GM18858 (cell line): ENCODE results near the gene NINJ2.

ENCODE experiments used
- ATAC-seq: cut with Tn5 transposase; IDR thresholded peaks from one replicate; pipeline ENCODE4 v1.9.1; 2021; ENCODE audit not compliant: unreplicated experiment

The NINJ2 gene

GRCh38 chr12:617304-617915 is 45.8 kb downstream of the NINJ2 start:
- no peak for ATAC-seq

- ATAC-seq: no peak
Measured at GRCh38 chr12:615620-616019, 47.6 kb downstream of the NINJ2 start.

- ATAC-seq: no peak
Measured at GRCh38 chr12:614411-614970, 48.8 kb downstream of the NINJ2 start.

- no peak for ATAC-seq
Measured at GRCh38 chr12:613996-614395, 49.2 kb downstream of the NINJ2 start.

- ATAC-seq: no peak
Measured at GRCh38 chr12:612886-613285, 50.4 kb downstream of the NINJ2 start.

- no peak for ATAC-seq
Measured at GRCh38 chr12:612293-612692, 51.0 kb downstream of the NINJ2 start.

- no peak for ATAC-seq
Measured at GRCh38 chr12:611721-612120, 51.5 kb downstream of the NINJ2 start.

GRCh38 chr12:608921-609320 is 54.3 kb downstream of the NINJ2 start:
- ATAC-seq: no peak

- ATAC-seq: no peak
Measured at GRCh38 chr12:608413-608812, 54.8 kb downstream of the NINJ2 start.

- ATAC-seq: no peak
Measured at GRCh38 chr12:607541-608001, 55.7 kb downstream of the NINJ2 start.

GRCh38 chr12:604956-605355 is 58.3 kb downstream of the NINJ2 start:
- no peak for ATAC-seq

- no peak for ATAC-seq
Measured at GRCh38 chr12:602700-603068, 60.6 kb downstream of the NINJ2 start.

GRCh38 chr12:601976-602699 is 61.1 kb downstream of the NINJ2 start:
- ATAC-seq: no peak

GRCh38 chr12:599756-600155 is 63.5 kb downstream of the NINJ2 start:
- no peak for ATAC-seq

- ATAC-seq: no peak
Measured at GRCh38 chr12:597926-598568, 65.2 kb downstream of the NINJ2 start.

- no peak for ATAC-seq
Measured at GRCh38 chr12:593396-594270, 69.6 kb downstream of the NINJ2 start.

GRCh38 chr12:592024-592505 is 71.2 kb downstream of the NINJ2 start:
- ATAC-seq: no peak

- no peak for ATAC-seq
Measured at GRCh38 chr12:591167-592023, 71.8 kb downstream of the NINJ2 start.

GRCh38 chr12:590206-590750 is 73.0 kb downstream of the NINJ2 start:
- ATAC-seq: no peak

- ATAC-seq: no peak
Measured at GRCh38 chr12:588646-589045, 74.6 kb downstream of the NINJ2 start.
